Left cardiac atrium (tissue), 4 donors: ENCODE data around the gene NFATC1. TPM values are rescaled to one million over a fixed set of nuclear protein-coding genes. Genes with fewer than 3 reads are reported as not detected.

ENCODE experiments used
- ATAC-seq, 2 donors: fragments of 200-7000 bp; cut with Tn5 transposase; one replicate each; pipeline ENCODE4 v1.9.1; 2020; ENCODE audit warnings: mild to moderate bottlenecking in 2 of 2, moderate library complexity in 2 of 2
- DNase-seq: peaks from one replicate; pipeline ENCODE4 v3.0.0-alpha.2; 2020
- intact Hi-C, 2 donors: fragments of 100-400 bp; cut with DNase I; formaldehyde crosslinking; loops; one replicate each; pipeline versions ENCODE4 v1.14.1 to v1.15.1; 2022 to 2023
- total RNA-seq, 2 donors: library from RNA; stranded (reverse); fragmentation: NEBNext Ultra II Directional; extraction: Animal tissue kit (Norgen Biotek cat#: 25700); gene quantifications; one replicate each; pipeline ENCODE4 v1.2.1, GENCODE V29; 2021
- donor health status: DM: no; HTN: yes; CAD: no.
- donor health status: DM: no; HTN: yes; CAD: no; lungs with severe emphysema.
- donor health status: DM: yes; HTN: yes; CAD: no.
- donor health status: Dilated cardiomyopathy.

Gene NFATC1
- total RNA-seq, 2 donors from 2014 or later = 17.1 to 18.9 TPM

DNA sequence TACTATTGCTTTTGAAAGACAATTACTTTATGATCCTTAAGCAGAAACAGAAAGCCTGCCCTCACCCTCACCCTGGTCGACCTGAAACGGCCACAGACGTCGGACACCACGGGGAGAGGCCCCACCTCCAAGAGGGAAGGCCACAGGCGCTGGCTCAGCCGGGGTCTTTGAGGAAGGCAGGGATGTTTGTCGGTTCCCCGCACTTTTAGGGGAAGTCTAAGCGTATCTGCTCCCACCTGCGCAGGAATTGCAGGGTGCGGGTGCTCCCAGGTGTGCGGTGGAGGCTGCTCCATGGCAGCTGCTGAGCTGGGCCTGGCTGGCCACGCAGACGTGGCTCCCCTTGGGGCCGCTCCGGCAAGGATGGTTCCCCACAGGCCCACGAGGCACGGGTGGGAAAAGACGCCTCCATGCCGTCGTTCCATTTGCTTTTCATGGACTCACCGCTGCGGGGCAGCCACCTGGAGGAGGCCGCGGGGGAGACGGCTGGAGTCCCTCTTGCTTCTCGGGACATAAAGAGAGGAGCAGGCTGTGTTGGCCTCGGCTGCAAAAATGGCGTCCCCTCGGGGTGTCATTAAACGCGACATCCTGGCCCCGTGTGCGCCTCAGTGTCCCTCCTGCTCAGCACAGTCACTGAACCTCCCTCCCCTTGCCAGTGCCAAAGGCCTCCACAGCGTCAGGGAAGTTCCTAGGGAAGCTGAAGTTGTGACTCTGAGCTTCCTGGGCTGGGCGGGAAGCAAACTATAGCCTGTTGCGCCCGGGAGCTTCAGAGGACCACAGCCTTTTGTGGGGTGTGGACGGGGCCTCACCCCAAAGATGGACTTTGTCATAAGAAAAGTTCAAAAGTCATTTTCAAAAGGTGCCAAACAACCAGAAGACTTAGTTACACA is 63.4 kb downstream of the NFATC1 start:
- intact Hi-C loops = loop anchor here in 1 of 2 donors (5.0 kb wide), 1 partner anchor 48 kb away; no protein-coding TSS in a partner anchor
- DNase-seq = no peak
- peak in 1 of 2 donors; percentile 9 for ATAC-seq

DNA sequence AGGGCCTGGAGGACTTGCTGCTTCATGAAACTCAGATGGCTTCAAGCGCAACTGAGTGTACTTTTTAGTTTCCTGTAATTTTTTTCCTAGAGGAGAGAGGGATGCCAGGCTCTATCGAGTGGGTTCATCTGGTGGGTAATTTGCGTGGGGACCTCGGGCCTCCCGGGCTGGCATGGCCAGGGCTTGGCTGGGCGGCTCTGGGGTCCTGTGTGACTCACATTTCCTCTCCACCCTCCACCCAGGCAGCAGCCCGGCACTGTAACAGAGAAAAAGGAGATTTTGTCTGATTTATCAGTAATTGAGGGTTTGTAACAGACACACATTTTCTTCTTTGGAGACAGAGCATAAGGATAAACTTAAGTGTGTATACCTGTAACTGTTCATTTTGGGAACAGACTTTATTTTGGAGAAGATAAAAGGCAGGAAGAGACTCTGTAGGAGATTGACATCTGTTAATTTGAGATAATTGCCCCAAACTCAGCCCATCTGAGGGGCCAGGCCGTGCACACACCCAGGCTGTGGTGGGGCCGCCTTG is 64.3 kb downstream of the NFATC1 start:
- intact Hi-C loops = loop anchor here (5.0 to 10.0 kb wide), 2 partner anchors 47 to 65 kb away; no protein-coding TSS in a partner anchor
- ATAC-seq (no peak), DNase-seq (no peak)

DNA sequence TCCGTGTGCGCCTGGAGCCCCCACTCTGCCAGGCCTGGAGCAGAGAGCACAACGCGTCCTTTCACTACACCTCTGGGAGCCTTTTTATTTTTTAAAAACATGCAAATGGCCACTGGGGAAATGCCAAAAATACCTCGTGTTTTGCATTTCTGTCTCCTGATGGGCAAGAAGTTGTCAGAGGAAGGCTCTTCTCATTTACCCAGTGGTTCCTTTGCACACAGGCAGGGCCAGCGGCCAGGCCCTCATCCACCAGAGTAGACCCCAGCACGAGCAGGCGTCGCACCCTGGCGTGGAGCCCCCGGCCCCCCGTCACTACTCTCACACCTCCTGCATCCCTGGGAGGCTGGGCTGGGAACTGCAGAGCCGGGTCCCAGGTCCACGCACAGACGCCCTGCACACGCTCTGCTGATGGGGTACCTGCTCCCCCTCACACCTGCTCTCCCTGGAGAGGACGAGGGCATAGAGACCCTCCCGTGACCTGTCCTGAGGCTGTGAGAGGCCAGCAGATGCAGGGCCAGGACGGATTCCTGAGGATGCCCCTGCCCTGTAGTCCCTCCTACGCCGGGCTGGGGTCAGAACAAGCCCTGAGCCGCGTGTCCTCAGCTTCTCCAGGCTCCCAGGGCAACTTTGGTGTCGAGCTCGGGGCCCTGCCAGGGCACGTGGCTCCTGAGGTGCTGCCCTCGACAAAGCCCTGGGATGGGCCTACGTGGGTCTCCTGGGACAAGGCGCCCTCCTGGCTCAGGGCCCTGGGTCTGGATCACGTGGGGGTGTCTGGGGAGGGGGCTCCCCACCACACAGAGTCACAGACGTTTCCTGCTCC is 65.0 kb downstream of the NFATC1 start:
- ATAC-seq (no peak), DNase-seq (no peak)
- intact Hi-C loops = loop anchor here in 1 of 2 donors (10.0 kb wide), 1 partner anchor 64 kb away; no protein-coding TSS in a partner anchor

DNA sequence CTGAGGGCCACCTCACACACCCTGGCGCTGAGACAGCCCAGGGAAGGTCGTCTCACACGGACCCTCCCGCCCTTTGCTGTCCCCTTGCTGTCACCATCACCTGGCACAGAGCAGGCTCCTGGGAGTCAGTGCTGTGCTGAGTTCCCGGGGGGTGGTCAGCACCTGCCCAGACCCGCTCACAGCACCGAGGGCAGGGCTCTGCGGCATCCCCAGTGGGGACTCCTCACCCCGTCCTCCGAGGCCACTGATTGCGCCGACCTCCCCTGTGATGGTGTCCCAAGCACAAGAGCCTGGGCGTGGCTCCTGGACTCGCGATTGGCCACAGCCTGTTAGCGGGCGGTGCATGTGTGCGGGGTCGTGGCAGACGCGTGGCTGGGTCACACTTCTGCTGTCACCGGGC is 65.9 kb downstream of the NFATC1 start:
- intact Hi-C loops = loop anchor here in 1 of 2 donors (10.0 kb wide), 1 partner anchor 63 kb away; no protein-coding TSS in a partner anchor
- DNase-seq (no peak), ATAC-seq (no peak)

DNA sequence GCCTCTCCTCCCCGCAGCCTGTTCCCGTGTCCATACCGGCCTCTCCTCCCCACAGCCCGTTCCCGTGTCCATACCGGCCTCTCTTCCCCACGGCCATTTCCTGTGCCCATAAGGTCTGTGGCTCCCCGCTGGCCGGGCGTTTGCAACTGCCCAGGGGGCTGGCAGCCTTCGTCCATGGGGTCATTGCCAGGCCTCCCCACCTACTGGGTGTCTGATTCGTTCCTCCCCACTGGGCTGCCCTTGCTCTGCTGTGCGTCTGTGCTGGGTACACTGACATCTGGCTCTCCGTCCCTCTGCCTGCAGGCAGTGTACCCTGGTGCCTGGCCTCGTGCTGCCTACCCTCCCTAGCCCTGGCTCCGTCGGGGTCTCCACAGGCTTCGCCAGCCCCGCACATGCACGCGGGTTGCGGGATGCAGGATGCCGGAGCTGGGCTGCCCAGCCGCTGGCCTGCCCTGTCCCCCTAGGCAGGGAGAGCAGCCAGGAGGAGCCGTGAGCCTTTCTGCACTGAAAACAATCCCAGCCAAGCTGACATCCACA is 67.8 kb downstream of the NFATC1 start:
- ATAC-seq (no peak), DNase-seq (no peak)
- intact Hi-C loops = loop anchor here in 1 of 2 donors (10.0 kb wide), 1 partner anchor 61 kb away; no protein-coding TSS in a partner anchor

DNA sequence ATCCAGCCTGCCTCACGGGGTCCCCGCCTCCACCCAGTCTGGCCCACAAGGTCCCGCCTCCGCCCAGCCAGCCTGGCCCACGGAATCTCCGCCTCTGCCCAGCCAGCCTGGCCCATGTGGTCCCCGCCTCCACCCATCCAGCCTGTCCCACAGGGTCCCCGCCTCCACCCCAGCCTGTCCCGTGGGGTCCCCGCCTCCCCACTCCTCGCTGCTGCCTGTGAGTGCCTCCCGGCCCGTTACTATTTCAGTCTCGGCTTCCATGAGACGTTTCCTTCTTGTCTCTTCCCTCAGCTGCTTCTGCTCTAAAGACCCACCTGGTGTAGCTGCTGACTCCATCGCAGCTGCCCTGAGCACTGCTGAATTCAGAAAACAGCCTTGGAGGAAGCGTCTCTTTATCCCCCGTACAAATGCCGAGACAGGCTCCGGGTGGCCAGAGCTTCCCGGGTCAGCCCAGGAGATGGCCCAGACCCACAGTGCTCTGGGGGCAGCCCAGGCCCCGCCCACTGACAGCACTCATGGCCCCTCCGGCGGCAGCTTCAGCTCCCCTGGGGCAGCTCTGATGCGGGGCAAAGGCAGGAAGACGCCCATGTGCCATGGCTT is 69.8 kb downstream of the NFATC1 start:
- ATAC-seq (peak; percentile 50 to 88), DNase-seq (peak; percentile 44)
- intact Hi-C loops = loop anchor here in 1 of 2 donors (10.0 kb wide), 1 partner anchor 59 kb away; no protein-coding TSS in a partner anchor

DNA sequence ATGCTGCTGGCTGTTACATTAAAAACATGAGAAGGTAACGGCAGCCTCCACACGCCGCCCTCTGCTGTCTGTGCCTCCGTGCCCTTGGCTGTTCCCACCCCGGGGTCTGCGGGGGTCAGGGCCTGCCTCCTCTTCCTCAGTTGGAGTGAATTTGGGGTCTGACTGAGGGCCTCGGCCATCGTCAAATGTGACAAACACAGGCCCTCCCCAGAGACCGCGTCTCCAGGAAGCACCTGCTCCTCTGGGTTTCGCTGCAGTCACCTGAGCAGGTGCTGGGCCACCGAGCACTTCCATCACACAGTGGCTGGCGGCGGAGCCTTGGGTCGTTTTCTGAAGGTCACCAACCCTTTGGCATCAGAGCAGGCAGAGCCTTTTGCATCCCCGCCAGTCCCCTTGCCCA is 70.9 kb downstream of the NFATC1 start:
- no peak for DNase-seq
- intact Hi-C loops = loop anchor here in 1 of 2 donors (10.0 kb wide), 1 partner anchor 58 kb away; no protein-coding TSS in a partner anchor
- ATAC-seq = no peak

DNA sequence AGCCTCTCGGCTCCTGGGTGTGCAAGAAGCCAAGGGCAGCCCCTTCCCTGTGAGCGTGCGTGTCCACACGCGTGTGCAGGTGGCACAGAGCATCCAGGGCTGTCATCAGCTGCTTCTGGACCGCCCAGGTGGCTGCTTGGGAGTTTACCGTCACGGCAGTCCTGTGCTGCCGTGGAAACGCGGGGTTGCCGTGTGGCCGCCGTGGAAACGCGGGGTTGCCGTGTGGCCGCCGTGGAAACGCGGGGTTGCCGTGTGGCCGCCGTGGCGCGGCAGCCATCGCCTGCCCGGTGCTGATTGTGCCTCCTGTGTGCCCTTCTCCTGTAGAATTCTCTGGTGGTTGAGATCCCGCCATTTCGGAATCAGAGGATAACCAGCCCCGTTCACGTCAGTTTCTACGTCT is 71.4 kb downstream of the NFATC1 start:
- intact Hi-C loops = loop anchor here in 1 of 2 donors (10.0 kb wide), 1 partner anchor 58 kb away; no protein-coding TSS in a partner anchor
- DNase-seq (no peak), ATAC-seq (no peak)

DNA sequence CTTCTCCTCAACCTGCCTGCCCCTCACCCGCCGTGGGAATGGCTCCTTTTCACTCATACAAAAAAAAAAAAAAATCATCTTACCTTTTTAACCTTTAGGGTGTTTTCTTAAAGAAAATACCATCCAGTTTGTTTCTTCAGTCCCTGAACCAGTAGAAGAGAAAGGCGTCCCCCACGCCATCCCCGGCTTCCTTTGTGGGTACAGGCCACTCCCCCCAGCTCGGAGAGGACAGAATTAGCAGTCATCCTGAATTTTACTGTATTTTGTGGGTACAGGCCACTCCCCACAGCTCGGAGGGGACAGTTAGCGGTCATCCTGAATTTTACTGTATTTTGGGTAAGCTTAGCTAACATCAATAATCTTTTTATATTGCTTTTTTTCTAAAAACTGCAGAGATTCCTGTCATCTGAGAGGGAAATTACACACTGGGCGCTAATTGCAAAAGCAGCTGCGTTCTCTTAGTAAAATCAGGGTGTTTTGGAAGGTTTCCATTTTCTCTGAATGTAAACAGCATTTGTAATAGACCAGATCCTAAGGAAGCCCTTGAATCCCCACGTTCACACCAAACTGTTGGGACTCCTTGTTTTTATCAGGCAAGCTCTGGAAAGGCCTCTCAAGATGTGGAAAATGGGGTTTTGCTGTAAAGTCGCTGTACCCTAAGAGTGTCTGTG is 72.5 kb downstream of the NFATC1 start:
- no peak for ATAC-seq
- intact Hi-C loops = loop anchor here in 1 of 2 donors (10.0 kb wide), 1 partner anchor 57 kb away; no protein-coding TSS in a partner anchor
- DNase-seq = no peak

DNA sequence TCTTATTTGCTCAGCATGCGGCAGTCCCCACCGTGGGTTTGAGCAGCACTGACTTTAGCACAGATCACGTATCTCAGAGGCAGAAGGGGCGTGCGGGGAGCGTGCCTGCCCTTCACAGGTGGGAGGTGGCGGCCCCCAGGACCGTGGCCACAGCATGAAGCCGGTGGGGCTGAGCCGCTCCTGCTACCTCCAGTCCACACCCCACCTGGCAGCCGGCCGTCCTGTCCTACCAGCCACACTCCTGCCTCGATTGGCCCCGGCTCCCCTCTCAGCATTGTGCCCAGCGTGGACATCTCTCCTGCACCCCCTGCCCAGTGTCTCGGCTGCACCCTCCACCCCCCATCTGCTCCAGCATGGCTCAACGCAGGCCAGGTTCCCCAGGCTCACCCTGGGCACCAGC is 73.6 kb downstream of the NFATC1 start:
- no peak for ATAC-seq
- intact Hi-C loops = loop anchor here in 1 of 2 donors (10.0 kb wide), 1 partner anchor 55 kb away; no protein-coding TSS in a partner anchor
- no peak for DNase-seq

DNA sequence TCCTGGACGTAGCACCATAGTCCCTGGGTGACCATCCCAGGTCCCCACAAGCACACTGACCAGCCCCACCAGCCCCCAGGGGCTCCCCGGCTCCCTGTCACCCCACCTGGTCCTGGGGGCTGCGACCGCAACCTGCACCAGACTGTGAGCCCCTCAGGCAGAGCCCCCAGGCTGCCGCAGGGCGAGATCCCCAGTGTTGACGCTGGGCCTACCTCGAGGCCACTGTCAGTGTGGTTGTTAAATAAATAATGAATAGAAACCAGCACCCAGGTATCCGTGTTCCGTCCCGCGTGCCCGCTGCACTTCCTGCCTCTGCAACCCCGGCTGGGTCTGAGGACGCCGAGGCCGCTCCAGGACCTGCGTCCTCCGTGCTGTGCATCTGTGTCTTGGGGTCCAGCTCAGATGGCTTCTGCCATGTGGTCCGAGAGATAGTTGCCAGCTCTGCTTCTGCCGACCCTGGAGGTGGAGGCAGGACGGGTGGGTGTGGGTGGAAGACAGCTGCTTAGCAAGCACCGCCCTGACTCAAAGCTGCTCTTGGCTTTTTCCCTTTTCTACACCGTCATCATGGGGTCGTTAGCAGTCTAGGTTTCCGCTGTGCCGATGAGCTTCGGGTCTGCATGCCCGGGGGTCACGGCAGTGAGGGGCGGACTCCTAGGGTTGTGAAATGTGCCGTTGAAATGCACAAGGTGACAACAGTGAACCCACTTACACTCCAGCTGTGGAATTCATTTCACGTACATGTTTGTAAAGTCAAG is 74.2 kb downstream of the NFATC1 start:
- intact Hi-C loops = loop anchor here in 1 of 2 donors (10.0 kb wide), 1 partner anchor 55 kb away; no protein-coding TSS in a partner anchor
- DNase-seq (no peak), ATAC-seq (no peak)

DNA sequence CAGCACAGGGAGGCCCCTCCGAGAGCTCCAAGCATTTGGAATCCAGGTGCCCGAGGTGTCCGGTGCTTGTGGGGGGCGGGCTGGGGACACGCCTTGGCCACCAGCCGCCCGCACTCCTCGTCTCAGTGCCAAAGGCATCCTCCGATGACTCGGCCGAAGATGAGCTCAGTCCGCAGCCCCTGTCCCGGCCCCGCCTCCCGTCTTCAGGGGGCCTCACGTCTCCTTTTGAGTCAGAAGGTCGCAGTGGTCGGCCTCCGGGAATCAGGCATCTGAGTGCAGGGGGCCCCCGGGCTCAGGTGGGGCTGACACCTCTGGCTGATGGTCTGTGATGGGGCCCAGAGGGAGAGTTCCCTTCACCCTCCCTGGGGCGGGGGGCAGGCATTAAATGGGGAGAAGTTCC is 74.8 kb downstream of the NFATC1 start:
- no peak for DNase-seq
- ATAC-seq = no peak
- intact Hi-C loops = no loop called here

DNA sequence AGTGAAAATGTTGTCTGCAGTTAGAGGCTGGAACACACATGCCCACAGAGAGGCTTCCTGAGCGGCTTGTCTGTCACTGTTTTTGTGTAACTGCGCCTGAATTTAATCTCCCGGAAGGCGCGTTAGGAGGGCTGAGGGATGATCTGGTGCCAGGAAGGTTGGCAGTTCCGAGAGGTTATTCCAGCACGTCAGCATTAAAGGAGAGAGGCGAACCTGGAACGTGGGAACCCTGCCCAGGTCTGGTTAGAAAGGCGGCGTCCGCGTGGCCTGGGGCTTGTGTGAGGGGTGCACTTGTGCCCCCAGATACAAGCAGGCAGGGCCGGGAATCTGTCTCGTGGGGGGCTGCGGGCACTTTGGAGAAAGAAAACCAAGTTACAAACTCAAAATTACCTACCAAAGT is 75.3 kb downstream of the NFATC1 start:
- no peak for DNase-seq
- ATAC-seq = no peak
- intact Hi-C loops = no loop called here

DNA sequence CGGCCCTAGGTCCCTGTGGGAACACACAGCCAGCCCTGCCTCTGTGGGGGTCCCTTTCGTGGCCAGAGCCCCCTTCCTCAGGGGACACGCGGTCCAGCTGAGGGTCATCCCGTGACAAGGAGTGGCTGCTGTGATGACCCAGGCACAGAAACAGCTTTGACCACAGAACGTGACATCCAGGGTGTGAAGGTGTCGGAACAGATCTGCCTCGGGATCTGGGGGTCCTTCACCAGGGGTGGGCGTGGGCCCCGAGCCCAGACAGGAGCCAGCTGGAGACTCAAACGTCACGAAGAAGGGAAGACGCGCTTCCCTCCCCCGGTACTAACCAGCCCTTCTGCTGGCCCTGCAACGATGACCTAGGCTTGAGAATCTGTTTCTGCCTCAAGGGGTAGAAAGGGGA is 75.9 kb downstream of the NFATC1 start:
- DNase-seq (no peak), ATAC-seq (no peak)
- intact Hi-C loops = no loop called here

DNA sequence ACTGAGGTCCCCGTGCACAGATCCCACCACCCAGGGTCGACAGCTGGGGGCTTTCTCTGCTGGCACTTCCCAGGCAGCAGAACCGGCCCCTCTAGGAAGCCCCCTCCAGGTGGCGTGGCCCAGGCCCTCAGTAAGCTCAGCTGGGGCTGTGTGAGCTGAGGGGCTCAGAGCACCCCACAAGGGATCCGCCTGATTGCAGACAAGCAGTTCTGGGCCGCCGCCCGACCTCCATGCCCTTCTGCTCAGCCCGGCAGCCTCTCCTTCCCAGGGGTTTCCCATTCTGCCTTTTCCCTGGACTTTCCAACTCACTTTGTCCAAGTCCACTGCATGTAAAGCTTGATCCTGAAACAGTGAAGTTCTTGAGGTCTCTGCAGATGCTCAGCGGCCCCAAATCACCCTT is 76.4 kb downstream of the NFATC1 start:
- DNase-seq = no peak
- no peak for ATAC-seq

DNA sequence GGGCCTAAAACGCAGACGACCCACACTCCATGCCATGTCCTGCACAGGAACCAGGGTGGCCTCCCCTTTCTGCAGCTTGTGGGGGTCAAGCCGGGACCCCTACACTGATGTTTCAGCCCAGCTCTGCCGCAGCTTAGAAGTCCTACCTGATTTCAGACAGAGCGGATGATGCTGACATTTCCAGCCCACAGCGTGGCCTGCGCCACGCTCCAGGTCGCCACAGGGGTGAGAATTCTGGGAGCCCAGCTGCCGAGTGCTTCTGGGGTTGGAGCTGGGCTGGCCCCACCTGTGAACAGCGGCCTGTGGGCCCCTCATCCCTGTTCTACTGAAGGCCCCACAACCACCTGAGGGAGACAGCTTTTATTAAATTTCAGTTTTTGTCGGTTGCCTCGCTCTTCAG is 77.2 kb downstream of the NFATC1 start:
- intact Hi-C loops = no loop called here
- ATAC-seq (no peak), DNase-seq (no peak)

More for the DNA sequence above, 76.4 kb downstream of the NFATC1 start:
- intact Hi-C loops = no loop called here
